Activated CD4-positive, alpha-beta T cell treated with anti-CD3 and anti-CD28 coated beads for 36 hours (primary cell): Measurements from ENCODE around the gene CLEC4C. TPM values are rescaled to one million over a fixed set of nuclear protein-coding genes. Genes with fewer than 3 reads are reported as not detected.

Experiments
- ATAC-seq: fragments of 200-7000 bp; cut with Tn5 transposase; one replicate; pipeline ENCODE4 v1.10.0; 2021; ENCODE audit warnings: mild to moderate bottlenecking, moderate library complexity
- CTCF ChIA-PET: fragments of 350-600 bp; sonication (Branson Sonifier 250); formaldehyde crosslinking; loops from one replicate; lab custom pipeline; 2021; ENCODE audit warnings: antibody characterized with exemption; lab: Charles Lee
- POLR2A ChIA-PET: fragments of 350-600 bp; sonication (Branson Sonifier 250); formaldehyde crosslinking; loops from one replicate; lab custom pipeline; 2021; ENCODE audit warnings: antibody characterized with exemption, inconsistent platforms; lab: Charles Lee
- DNase-seq: peaks from one replicate; pipeline ENCODE4 v3.0.0-alpha.2; 2020
- H3K27ac Mint-ChIP-seq: one replicate; pipeline ENCODE4 v1.8.0; 2021; ENCODE audit warnings: mixed read lengths
- H3K27me3 Mint-ChIP-seq: one replicate; pipeline ENCODE4 v1.8.0; 2021; ENCODE audit warnings: mixed read lengths
- H3K36me3 Mint-ChIP-seq: one replicate; pipeline ENCODE4 v1.8.0; 2021; ENCODE audit warnings: low read depth, mixed read lengths
- H3K4me1 Mint-ChIP-seq: one replicate; pipeline ENCODE4 v1.8.0; 2021; ENCODE audit warnings: mixed read lengths
- H3K4me3 Mint-ChIP-seq: one replicate; pipeline ENCODE4 v1.8.0; 2021; ENCODE audit warnings: mild to moderate bottlenecking, moderate library complexity, mixed read lengths
- H3K9me3 Mint-ChIP-seq: one replicate; pipeline ENCODE4 v1.8.0; 2021; ENCODE audit warnings: low read depth, mixed read lengths
- intact Hi-C, 2 experiments: fragments of 100-400 bp; cut with DNase I in 1 of 2; cut with micrococcal nuclease in 1 of 2; formaldehyde crosslinking; loops; one replicate each; pipeline versions ENCODE4 v1.14.2 to v1.15.1; 2022 to 2024; cut with DNase I, micrococcal nuclease
- total RNA-seq, 2 experiments: library from RNA; stranded (reverse); gene quantifications; one replicate each; pipeline ENCODE4 v1.2.3, GENCODE V29; 2021

Gene CLEC4C
- total RNA-seq, 2 experiments from 2014 or later = not detected

GRCh38 chr12:7719946-7720730 lies 27.0 kb downstream of the CLEC4C start:
- H3K36me3 Mint-ChIP-seq = no peaks in the 10 kb centered on the region
- no peaks in the 10 kb centered on the region for H3K9me3 Mint-ChIP-seq

GRCh38 chr12:7716381-7716780 lies 30.8 kb downstream of the CLEC4C start:
- CTCF ChIA-PET = interaction anchor here (0.6 to 0.9 kb wide), 2 partner anchors 10 to 139 kb away, joined by 3 read pairs; no protein-coding TSS in a partner anchor

More at GRCh38 chr12:7719946-7720730, 27.0 kb downstream of the CLEC4C start:
- POLR2A ChIA-PET = no interaction called here
- Mint-ChIP-seq H3K27me3 (peaks cover 6% of the 10 kb centered on the region), H3K27ac (no peak overlapping the region), H3K4me3 (no peak overlapping the region), H3K4me1 (no peaks in the 10 kb centered on the region)
- no peak for DNase-seq
- CTCF ChIA-PET = no interaction called here
- intact Hi-C loops = no loop called here
- ATAC-seq = no peak

GRCh38 chr12:7712841-7713442 lies 34.2 kb downstream of the CLEC4C start:
- peaks cover 2% of the 10 kb centered on the region for H3K27me3 Mint-ChIP-seq
- no peaks in the 10 kb centered on the region for H3K36me3 Mint-ChIP-seq
- H3K9me3 Mint-ChIP-seq = no peaks in the 10 kb centered on the region
- ChIA-PET POLR2A (no interaction called here), CTCF (interaction anchor here (0.7 kb wide), 1 partner anchor 11 kb away, joined by 3 read pairs; no protein-coding TSS in a partner anchor)
- H3K4me1 Mint-ChIP-seq = no peaks in the 10 kb centered on the region
- no peak overlapping the region for H3K27ac Mint-ChIP-seq
- DNase-seq (no peak), ATAC-seq (no peak)
- intact Hi-C loops = no loop called here
- H3K4me3 Mint-ChIP-seq = no peak overlapping the region

More at GRCh38 chr12:7716381-7716780, 30.8 kb downstream of the CLEC4C start:
- Mint-ChIP-seq H3K9me3 (no peaks in the 10 kb centered on the region), H3K36me3 (no peaks in the 10 kb centered on the region), H3K27ac (no peak overlapping the region), H3K4me1 (no peaks in the 10 kb centered on the region), H3K27me3 (peaks cover 4% of the 10 kb centered on the region), H3K4me3 (no peak overlapping the region)
- ATAC-seq = no peak
- POLR2A ChIA-PET = interaction anchor here (0.6 kb wide), 1 partner anchor 23 kb away, joined by 4 read pairs; no protein-coding TSS in a partner anchor
- intact Hi-C loops = no loop called here
- DNase-seq = no peak

- Mint-ChIP-seq H3K4me1 (no peaks in the 10 kb centered on the region), H3K27me3 (no peaks in the 10 kb centered on the region), H3K36me3 (no peaks in the 10 kb centered on the region), H3K27ac (no peak within 1 kb of the TSS), H3K9me3 (no peaks in the 10 kb centered on the region), H3K4me3 (no peak within 1 kb of the TSS)
- intact Hi-C loops = no loop called here
- ATAC-seq = no peak
- POLR2A ChIA-PET = no interaction called here
- DNase-seq = no peak
- CTCF ChIA-PET = no interaction called here
These were observed 36.0 kb downstream of the CLEC4C start, which contains the start of gene DPPA3 for GRCh38 chr12:7711133-7711532. TSS of gene DPPA3 (plus strand) at chr12:7711433. CDS start at chr12:7711571, 138 bp downstream.

- no peaks in the 10 kb centered on the region for H3K27me3 Mint-ChIP-seq
- H3K27ac Mint-ChIP-seq = no peak overlapping the region
- CTCF ChIA-PET = interaction anchor here (0.6 kb wide), 1 partner anchor 49 kb away, joined by 3 read pairs; no protein-coding TSS in a partner anchor
- no peaks in the 10 kb centered on the region for H3K9me3 Mint-ChIP-seq
- ATAC-seq (no peak), DNase-seq (no peak)
- no peak overlapping the region for H3K4me3 Mint-ChIP-seq
- H3K36me3 Mint-ChIP-seq = no peaks in the 10 kb centered on the region
- POLR2A ChIA-PET = no interaction called here
- H3K4me1 Mint-ChIP-seq = no peaks in the 10 kb centered on the region
- intact Hi-C loops = no loop called here
These were observed 37.1 kb downstream of the CLEC4C start for GRCh38 chr12:7709969-7710675.

GRCh38 chr12:7705846-7706245 lies 41.3 kb downstream of the CLEC4C start:
- H3K4me1 Mint-ChIP-seq = no peaks in the 10 kb centered on the region
- H3K36me3 Mint-ChIP-seq = no peaks in the 10 kb centered on the region
- DNase-seq (no peak), ATAC-seq (no peak)
- H3K4me3 Mint-ChIP-seq = no peak overlapping the region
- H3K27me3 Mint-ChIP-seq = no peaks in the 10 kb centered on the region
- H3K9me3 Mint-ChIP-seq = no peaks in the 10 kb centered on the region
- POLR2A ChIA-PET = no interaction called here
- no peak overlapping the region for H3K27ac Mint-ChIP-seq
- intact Hi-C loops = no loop called here
- CTCF ChIA-PET = interaction anchor here (0.6 kb wide), 1 partner anchor 88 kb away, joined by 3 read pairs; no protein-coding TSS in a partner anchor

GRCh38 chr12:7695566-7696197 lies 51.5 kb downstream of the CLEC4C start, which contains the start of gene GDF3:
TSS of gene GDF3 (minus strand) at chr12:7695775. CDS start at chr12:7695728, 47 bp downstream.
- no peak within 1 kb of the TSS for H3K27ac Mint-ChIP-seq
- CTCF ChIA-PET = interaction anchor here (1.1 kb wide), 1 partner anchor 112 kb away, joined by 3 read pairs; no protein-coding TSS in a partner anchor

GRCh38 chr12:7695237-7695560 lies 52.0 kb downstream of the CLEC4C start:
- CTCF ChIA-PET = interaction anchor here (0.5 to 1.1 kb wide), 2 partner anchors 46 to 113 kb away, joined by 3 read pairs; no protein-coding TSS in a partner anchor
- POLR2A ChIA-PET = no interaction called here
- H3K27ac Mint-ChIP-seq = no peak overlapping the region
- peaks cover 2% of the 10 kb centered on the region for H3K4me1 Mint-ChIP-seq
- DNase-seq (no peak), ATAC-seq (no peak)
- H3K4me3 Mint-ChIP-seq = no peak overlapping the region
- H3K36me3 Mint-ChIP-seq = no peaks in the 10 kb centered on the region
- peaks cover 2% of the 10 kb centered on the region for H3K27me3 Mint-ChIP-seq
- intact Hi-C loops = no loop called here
- no peaks in the 10 kb centered on the region for H3K9me3 Mint-ChIP-seq

More at GRCh38 chr12:7695566-7696197, 51.5 kb downstream of the CLEC4C start, which contains the start of gene GDF3:
- H3K36me3 Mint-ChIP-seq = no peaks in the 10 kb centered on the region
- H3K27me3 Mint-ChIP-seq = peaks cover 2% of the 10 kb centered on the region
- H3K4me3 Mint-ChIP-seq = no peak within 1 kb of the TSS
- ATAC-seq = no peak
- peaks cover 2% of the 10 kb centered on the region for H3K4me1 Mint-ChIP-seq
- POLR2A ChIA-PET = no interaction called here
- H3K9me3 Mint-ChIP-seq = no peaks in the 10 kb centered on the region
- intact Hi-C loops = no loop called here
- no peak for DNase-seq

GRCh38 chr12:7694556-7695236 lies 52.5 kb downstream of the CLEC4C start:
- H3K36me3 Mint-ChIP-seq = no peaks in the 10 kb centered on the region
- ChIA-PET POLR2A (no interaction called here), CTCF (interaction anchor here (0.5 kb wide), 2 partner anchors 46 to 111 kb away, joined by 3 read pairs; no protein-coding TSS in a partner anchor)
- intact Hi-C loops = no loop called here
- no peak overlapping the region for H3K27ac Mint-ChIP-seq
- ATAC-seq (no peak), DNase-seq (no peak)
- H3K4me3 Mint-ChIP-seq = no peak overlapping the region
- H3K4me1 Mint-ChIP-seq = peaks cover 2% of the 10 kb centered on the region
- peaks cover 2% of the 10 kb centered on the region for H3K27me3 Mint-ChIP-seq
- no peaks in the 10 kb centered on the region for H3K9me3 Mint-ChIP-seq

GRCh38 chr12:7693793-7694192 lies 53.4 kb downstream of the CLEC4C start:
- no peak overlapping the region for H3K4me3 Mint-ChIP-seq
- peaks cover 2% of the 10 kb centered on the region for H3K27me3 Mint-ChIP-seq
- ATAC-seq (no peak), DNase-seq (no peak)
- intact Hi-C loops = no loop called here
- no peak overlapping the region for H3K27ac Mint-ChIP-seq
- H3K9me3 Mint-ChIP-seq = no peaks in the 10 kb centered on the region
- POLR2A ChIA-PET = no interaction called here
- CTCF ChIA-PET = interaction anchor here (0.5 kb wide), 1 partner anchor 112 kb away, joined by 3 read pairs; no protein-coding TSS in a partner anchor
- H3K36me3 Mint-ChIP-seq = no peaks in the 10 kb centered on the region
- H3K4me1 Mint-ChIP-seq = peaks cover 2% of the 10 kb centered on the region
